SK-N-SH treated with all-trans-retinoic acid at 6 μM for 48 hours (cell line): Measurements from ENCODE around the gene SMIM14.

Source experiments
- ATAC-seq: fragments of 200-7000 bp; cut with Tn5 transposase; 3 replicates; pipeline ENCODE4 v1.9.1; 2020; ENCODE audit warnings: mild to moderate bottlenecking, moderate library complexity
- ARNTL ChIP-seq: fragments of 450-650 bp; formaldehyde crosslinking; IDR thresholded peaks from 2 replicates; pipeline ENCODE4 v1.5.0; 2020; ENCODE audit warnings: low read depth, mild to moderate bottlenecking, moderate library complexity, borderline replicate concordance
- BACH2 ChIP-seq: fragments of 250-450 bp; sonication (Bioruptor Pico); IDR thresholded peaks from 2 replicates; pipeline ENCODE4 v1.9.0; 2021; ENCODE audit warnings: mild to moderate bottlenecking, borderline replicate concordance
- CSDC2 ChIP-seq: fragments of 250-450 bp; sonication (Bioruptor Pico); IDR thresholded peaks from 2 replicates; pipeline ENCODE4 v1.5.0; 2020; ENCODE audit warnings: mild to moderate bottlenecking, moderate library complexity
- ESRRG ChIP-seq: fragments of 250-450 bp; sonication (Bioruptor Pico); IDR thresholded peaks from 2 replicates; pipeline ENCODE4 v1.6.1; 2021; ENCODE audit warnings: mild to moderate bottlenecking
- GLIS3 ChIP-seq: fragments of 250-450 bp; sonication (Bioruptor Pico); IDR thresholded peaks from 2 replicates; pipeline ENCODE4 v1.5.0; 2020; ENCODE audit warnings: mild to moderate bottlenecking, moderate library complexity
- ISL1 ChIP-seq: fragments of 250-450 bp; sonication (Bioruptor Pico); IDR thresholded peaks from 2 replicates; pipeline ENCODE4 v2.1.2; 2022; ENCODE audit warnings: mild to moderate bottlenecking, moderate library complexity
- PATZ1 ChIP-seq: fragments of 250-450 bp; sonication (Bioruptor Pico); IDR thresholded peaks from 2 replicates; pipeline ENCODE4 v1.8.0; 2020; ENCODE audit warnings: mild to moderate bottlenecking, moderate library complexity, borderline replicate concordance
- PPARA ChIP-seq: fragments of 250-450 bp; sonication (Bioruptor Pico); IDR thresholded peaks from 2 replicates; pipeline ENCODE4 v1.5.0; 2020; ENCODE audit warnings: mild to moderate bottlenecking, borderline replicate concordance
- RARB ChIP-seq: fragments of 250-450 bp; sonication (Bioruptor Pico); IDR thresholded peaks from 2 replicates; pipeline ENCODE4 v1.8.0; 2021; ENCODE audit warnings: mild to moderate bottlenecking, moderate library complexity
- SNAI2 ChIP-seq: fragments of 250-450 bp; sonication (Bioruptor Pico); IDR thresholded peaks from 2 replicates; pipeline ENCODE4 v1.5.0; 2020; ENCODE audit warnings: mild to moderate bottlenecking, moderate library complexity
- TOX ChIP-seq: fragments of 250-450 bp; sonication (Bioruptor Pico); IDR thresholded peaks from 2 replicates; pipeline ENCODE4 v1.8.0; 2021; ENCODE audit warnings: mild to moderate bottlenecking, moderate library complexity, borderline replicate concordance
- TSHZ2 ChIP-seq: fragments of 250-450 bp; sonication (Bioruptor Pico); IDR thresholded peaks from 2 replicates; pipeline ENCODE4 v1.5.0; 2020; ENCODE audit warnings: mild to moderate bottlenecking, moderate library complexity
- ZC3H10 ChIP-seq: fragments of 250-450 bp; sonication (Bioruptor Pico); IDR thresholded peaks from 2 replicates; pipeline ENCODE4 v1.5.1; 2021; ENCODE audit warnings: mild to moderate bottlenecking, moderate library complexity
- ZFP3 ChIP-seq: fragments of 250-450 bp; sonication (Bioruptor Pico); IDR thresholded peaks from 2 replicates; pipeline ENCODE4 v1.5.0; 2020; ENCODE audit warnings: mild to moderate bottlenecking, moderate library complexity
- ZFP30 ChIP-seq: fragments of 450-650 bp; formaldehyde crosslinking; IDR thresholded peaks from 2 replicates; pipeline ENCODE4 v1.5.0; 2022; ENCODE audit warnings: mild to moderate bottlenecking, moderate library complexity
- ZNF565 ChIP-seq: fragments of 450-650 bp; formaldehyde crosslinking; conservative IDR thresholded peaks from 2 replicates; pipeline ENCODE4 v1.5.0; 2020; ENCODE audit warnings: low read depth, mild to moderate bottlenecking, moderate library complexity
- TF ChIP-seq, protein P1 (sequence below): fragments of 250-450 bp; sonication (Bioruptor Pico); IDR thresholded peaks from 2 replicates; pipeline ENCODE4 v1.8.0; 2021; ENCODE audit warnings: low read depth, mild to moderate bottlenecking, moderate library complexity, borderline replicate concordance
- TF ChIP-seq, protein P2 (sequence below): fragments of 250-450 bp; sonication (Bioruptor Pico); IDR thresholded peaks from 2 replicates; pipeline ENCODE4 v1.5.1; 2020; ENCODE audit warnings: low read depth, mild to moderate bottlenecking, moderate library complexity
- TF ChIP-seq, protein P3 (sequence below): fragments of 250-450 bp; sonication (Bioruptor Pico); IDR thresholded peaks from 2 replicates; pipeline ENCODE4 v1.5.1; 2021; ENCODE audit warnings: mild to moderate bottlenecking, moderate library complexity

The SMIM14 gene

GRCh38 chr4:39543034-39543433, 95.6 kb downstream of the SMIM14 start:
- no peak for TF ChIP-seq BACH2 (CRISPR knock-in tag)
- TF ChIP-seq, all 23 proteins: peak for 0
- no peak for ATAC-seq

- no peak for ATAC-seq
- TF ChIP-seq CSDC2 (CRISPR knock-in tag) (no peak), TOX (CRISPR knock-in tag) (no peak), ZFP3 (no peak), ESRRG (CRISPR knock-in tag) (no peak), RARB (no peak), TSHZ2 (CRISPR knock-in tag) (no peak), BACH2 (CRISPR knock-in tag) (no peak)
- TF ChIP-seq, protein P1, sequence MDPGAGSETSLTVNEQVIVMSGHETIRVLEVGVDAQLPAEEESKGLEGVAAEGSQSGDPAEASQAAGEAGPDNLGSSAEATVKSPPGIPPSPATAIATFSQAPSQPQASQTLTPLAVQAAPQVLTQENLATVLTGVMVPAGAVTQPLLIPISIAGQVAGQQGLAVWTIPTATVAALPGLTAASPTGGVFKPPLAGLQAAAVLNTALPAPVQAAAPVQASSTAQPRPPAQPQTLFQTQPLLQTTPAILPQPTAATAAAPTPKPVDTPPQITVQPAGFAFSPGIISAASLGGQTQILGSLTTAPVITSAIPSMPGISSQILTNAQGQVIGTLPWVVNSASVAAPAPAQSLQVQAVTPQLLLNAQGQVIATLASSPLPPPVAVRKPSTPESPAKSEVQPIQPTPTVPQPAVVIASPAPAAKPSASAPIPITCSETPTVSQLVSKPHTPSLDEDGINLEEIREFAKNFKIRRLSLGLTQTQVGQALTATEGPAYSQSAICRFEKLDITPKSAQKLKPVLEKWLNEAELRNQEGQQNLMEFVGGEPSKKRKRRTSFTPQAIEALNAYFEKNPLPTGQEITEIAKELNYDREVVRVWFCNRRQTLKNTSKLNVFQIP (CRISPR knock-in tag), result no peak
Measured at GRCh38 chr4:39542611-39543012, 96.1 kb downstream of the SMIM14 start.

GRCh38 chr4:39541987-39542610, 96.6 kb downstream of the SMIM14 start:
- TF ChIP-seq, protein P2, sequence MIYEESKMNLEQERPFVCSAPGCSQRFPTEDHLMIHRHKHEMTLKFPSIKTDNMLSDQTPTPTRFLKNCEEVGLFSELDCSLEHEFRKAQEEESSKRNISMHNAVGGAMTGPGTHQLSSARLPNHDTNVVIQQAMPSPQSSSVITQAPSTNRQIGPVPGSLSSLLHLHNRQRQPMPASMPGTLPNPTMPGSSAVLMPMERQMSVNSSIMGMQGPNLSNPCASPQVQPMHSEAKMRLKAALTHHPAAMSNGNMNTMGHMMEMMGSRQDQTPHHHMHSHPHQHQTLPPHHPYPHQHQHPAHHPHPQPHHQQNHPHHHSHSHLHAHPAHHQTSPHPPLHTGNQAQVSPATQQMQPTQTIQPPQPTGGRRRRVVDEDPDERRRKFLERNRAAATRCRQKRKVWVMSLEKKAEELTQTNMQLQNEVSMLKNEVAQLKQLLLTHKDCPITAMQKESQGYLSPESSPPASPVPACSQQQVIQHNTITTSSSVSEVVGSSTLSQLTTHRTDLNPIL (CRISPR knock-in tag), result no peak
- TF ChIP-seq SNAI2 (CRISPR knock-in tag), result no peak
- TF ChIP-seq PPARA, result no peak
- no peak for TF ChIP-seq PATZ1
- TF ChIP-seq CSDC2 (CRISPR knock-in tag), result no peak
- no peak for TF ChIP-seq ZC3H10
- TF ChIP-seq ZFP30 (CRISPR knock-in tag), result no peak
- no peak for TF ChIP-seq ESRRG (CRISPR knock-in tag)
- TF ChIP-seq GLIS3 (CRISPR knock-in tag), result no peak
- TF ChIP-seq, protein P3, sequence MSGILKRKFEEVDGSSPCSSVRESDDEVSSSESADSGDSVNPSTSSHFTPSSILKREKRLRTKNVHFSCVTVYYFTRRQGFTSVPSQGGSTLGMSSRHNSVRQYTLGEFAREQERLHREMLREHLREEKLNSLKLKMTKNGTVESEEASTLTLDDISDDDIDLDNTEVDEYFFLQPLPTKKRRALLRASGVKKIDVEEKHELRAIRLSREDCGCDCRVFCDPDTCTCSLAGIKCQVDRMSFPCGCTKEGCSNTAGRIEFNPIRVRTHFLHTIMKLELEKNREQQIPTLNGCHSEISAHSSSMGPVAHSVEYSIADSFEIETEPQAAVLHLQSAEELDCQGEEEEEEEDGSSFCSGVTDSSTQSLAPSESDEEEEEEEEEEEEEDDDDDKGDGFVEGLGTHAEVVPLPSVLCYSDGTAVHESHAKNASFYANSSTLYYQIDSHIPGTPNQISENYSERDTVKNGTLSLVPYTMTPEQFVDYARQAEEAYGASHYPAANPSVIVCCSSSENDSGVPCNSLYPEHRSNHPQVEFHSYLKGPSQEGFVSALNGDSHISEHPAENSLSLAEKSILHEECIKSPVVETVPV (CRISPR knock-in tag), result no peak
- TF ChIP-seq ISL1, result no peak
- TF ChIP-seq ZNF565 (CRISPR knock-in tag), result no peak
- TF ChIP-seq, protein P1 (CRISPR knock-in tag), result no peak
- no peak for TF ChIP-seq ZFP3
- no peak for TF ChIP-seq ARNTL (CRISPR knock-in tag)
- ATAC-seq, result no peak
